RWPE1 (cell line): ENCODE measurements around the gene UBAC2.

Experiments
- CTCF ChIA-PET: fragments of 350-600 bp; sonication (Branson Sonifier 250); formaldehyde crosslinking; extraction: SDS; loops from one replicate; lab custom pipeline; 2021; lab: Yijun Ruan, JAX
- POLR2A ChIA-PET: fragments of 400-600 bp; formaldehyde crosslinking; extraction: SDS; loops from one replicate; lab custom pipeline; 2020; ENCODE audit warnings: antibody characterized with exemption; ENCODE audit not compliant: low non-redundant PET; lab: Yijun Ruan, JAX
- DNase-seq: peaks from one replicate; pipeline ENCODE4 v3.0.0; 2012; ENCODE audit warnings: low spot score
- H3K27ac ChIP-seq: fragments of 450-650 bp; 2 replicates; pipeline ENCODE4 v1.5.1; 2017
- CTCF ChIP-seq: fragments of 450-650 bp; conservative IDR thresholded peaks from 2 replicates; pipeline ENCODE4 v1.5.1; 2017; ENCODE audit warnings: low read depth, mild to moderate bottlenecking

The UBAC2 gene

GRCh38 chr13:99425485-99426341 lies 225.1 kb downstream of the UBAC2 start:
- CTCF ChIA-PET, result interaction anchor here (0.5 to 0.6 kb wide), 2 partner anchors 624 to 888 kb away, joined by 3 to 4 read pairs; no protein-coding TSS in a partner anchor

GRCh38 chr13:99426426-99426825 lies 225.8 kb downstream of the UBAC2 start:
- no peak overlapping the region for H3K27ac ChIP-seq

More at GRCh38 chr13:99425485-99426341, 225.1 kb downstream of the UBAC2 start:
- POLR2A ChIA-PET, result no interaction called here
- DNase-seq, result no peak
- H3K27ac ChIP-seq, result no peak overlapping the region
- TF ChIP-seq CTCF, result no peak

GRCh38 chr13:99429670-99430069 lies 229.0 kb downstream of the UBAC2 start:
- DNase-seq, result no peak
- TF ChIP-seq CTCF, result no peak
- CTCF ChIA-PET, result no interaction called here
- H3K27ac ChIP-seq, result no peak overlapping the region
- POLR2A ChIA-PET, result no interaction called here

More at GRCh38 chr13:99426426-99426825, 225.8 kb downstream of the UBAC2 start:
- DNase-seq, result no peak
- TF ChIP-seq CTCF, result no peak
- ChIA-PET POLR2A (no interaction called here), CTCF (interaction anchor here (0.6 kb wide), 1 partner anchor 623 kb away, joined by 3 read pairs; no protein-coding TSS in a partner anchor)

GRCh38 chr13:99431927-99432608 lies 231.4 kb downstream of the UBAC2 start:
- TF ChIP-seq CTCF, result no peak
- no peak overlapping the region for H3K27ac ChIP-seq
- CTCF ChIA-PET, result no interaction called here
- DNase-seq, result no peak
- POLR2A ChIA-PET, result no interaction called here

GRCh38 chr13:99432609-99433542 lies 232.2 kb downstream of the UBAC2 start:
- peak; percentile 37 for DNase-seq
- ChIA-PET POLR2A (no interaction called here), CTCF (no interaction called here)
- no peak overlapping the region for H3K27ac ChIP-seq
- no peak for TF ChIP-seq CTCF
